ENCODE measurements around the gene RGS8.

Gene RGS8

DNA sequence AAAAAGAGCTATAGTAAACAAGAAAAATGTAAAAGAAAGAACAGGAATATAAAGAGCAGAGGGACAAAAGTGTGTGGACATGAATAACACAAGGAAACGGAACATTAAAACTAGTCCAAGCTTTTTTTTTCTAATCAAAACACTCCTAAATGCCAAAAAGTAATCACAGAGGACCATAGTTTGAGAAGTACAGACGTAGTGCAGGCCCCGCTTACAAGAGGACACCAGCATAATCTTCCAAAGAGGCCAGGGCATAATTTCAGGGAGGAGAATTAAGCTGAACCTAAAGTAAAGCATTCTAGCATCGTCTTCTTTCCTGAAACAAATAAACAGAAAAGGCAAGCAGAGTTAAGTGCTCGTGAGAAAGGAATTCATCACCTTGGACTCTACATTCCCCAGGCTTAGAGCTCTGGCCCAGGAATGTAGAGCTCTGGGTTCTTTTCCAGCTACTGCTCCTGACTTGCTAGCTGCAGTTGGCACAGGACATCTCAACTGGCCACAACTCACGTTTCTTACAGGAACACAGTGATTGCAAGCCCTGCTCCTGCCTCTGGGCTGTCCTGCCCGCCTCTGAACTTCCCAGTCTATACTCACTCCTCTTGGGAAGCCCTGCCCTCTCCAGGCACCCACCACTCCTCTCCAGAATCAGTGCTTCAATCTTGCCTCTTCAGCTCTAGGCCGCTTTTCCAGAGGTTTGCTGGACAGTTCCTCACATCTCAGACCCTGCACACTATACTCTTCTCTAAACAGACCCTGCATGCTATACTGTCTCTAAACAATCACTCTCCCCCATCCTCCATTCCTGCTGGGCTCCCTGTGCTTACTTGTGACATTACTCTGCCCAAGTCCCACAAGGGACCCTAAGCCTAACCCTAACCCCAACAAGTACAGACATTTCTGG lies 9.8 kb downstream of the RGS8 start:
- Histone ChIP-seq H3K9ac (ENCODE audit: low read depth in 1 of 2, low read length in 2 of 2) (no peak overlapping the region), H3K36me3 (ENCODE audit: control insufficient read depth in 1 of 2, insufficient read depth in 2 of 2, low read length in 2 of 2) (no peaks in the 10 kb centered on the region), H3K9me3 (ENCODE audit: control insufficient read depth in 1 of 2, low read length in 2 of 2) (no peaks in the 10 kb centered on the region), H3K27me3 (ENCODE audit: control insufficient read depth in 1 of 2, insufficient read depth in 2 of 2, low read length in 2 of 2) (peaks cover 0 to 7% of the 10 kb centered on the region in 2 donors), H3K4me3 (ENCODE audit: low read depth in 1 of 2, low read length in 2 of 2) (no peak overlapping the region), H3K4me1 (ENCODE audit: control insufficient read depth in 1 of 2, insufficient read depth in 2 of 2, low read length in 2 of 2) (no peaks in the 10 kb centered on the region), H3K27ac (ENCODE audit: low read depth, low read length) (no peak overlapping the region)

DNA sequence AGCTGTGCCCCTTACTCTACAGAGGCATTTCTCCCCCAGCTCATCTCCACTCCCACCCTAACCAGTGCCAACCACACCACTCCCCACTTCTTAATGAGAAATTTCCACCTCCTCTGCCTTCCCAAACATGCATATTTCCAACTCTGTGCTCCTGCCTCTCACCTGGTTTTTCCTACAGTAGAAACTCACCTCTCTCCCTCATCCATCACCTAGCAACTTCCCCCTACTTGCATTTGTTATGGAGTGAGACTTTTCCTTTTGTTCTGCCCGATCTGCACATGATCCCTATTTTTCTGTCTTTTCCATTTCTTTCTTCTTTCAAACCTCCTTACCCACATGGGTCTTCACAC lies 11.9 kb downstream of the RGS8 start:
- Histone ChIP-seq H3K9ac (ENCODE audit: low read depth in 1 of 2, low read length in 2 of 2) (no peak overlapping the region), H3K27me3 (ENCODE audit: control insufficient read depth in 1 of 2, insufficient read depth in 2 of 2, low read length in 2 of 2) (peaks cover 0 to 7% of the 10 kb centered on the region in 2 donors), H3K4me3 (ENCODE audit: low read depth in 1 of 2, low read length in 2 of 2) (no peak overlapping the region), H3K36me3 (ENCODE audit: control insufficient read depth in 1 of 2, insufficient read depth in 2 of 2, low read length in 2 of 2) (no peaks in the 10 kb centered on the region), H3K27ac (ENCODE audit: low read depth, low read length) (no peak overlapping the region), H3K9me3 (ENCODE audit: control insufficient read depth in 1 of 2, low read length in 2 of 2) (no peaks in the 10 kb centered on the region), H3K4me1 (ENCODE audit: control insufficient read depth in 1 of 2, insufficient read depth in 2 of 2, low read length in 2 of 2) (no peaks in the 10 kb centered on the region)

DNA sequence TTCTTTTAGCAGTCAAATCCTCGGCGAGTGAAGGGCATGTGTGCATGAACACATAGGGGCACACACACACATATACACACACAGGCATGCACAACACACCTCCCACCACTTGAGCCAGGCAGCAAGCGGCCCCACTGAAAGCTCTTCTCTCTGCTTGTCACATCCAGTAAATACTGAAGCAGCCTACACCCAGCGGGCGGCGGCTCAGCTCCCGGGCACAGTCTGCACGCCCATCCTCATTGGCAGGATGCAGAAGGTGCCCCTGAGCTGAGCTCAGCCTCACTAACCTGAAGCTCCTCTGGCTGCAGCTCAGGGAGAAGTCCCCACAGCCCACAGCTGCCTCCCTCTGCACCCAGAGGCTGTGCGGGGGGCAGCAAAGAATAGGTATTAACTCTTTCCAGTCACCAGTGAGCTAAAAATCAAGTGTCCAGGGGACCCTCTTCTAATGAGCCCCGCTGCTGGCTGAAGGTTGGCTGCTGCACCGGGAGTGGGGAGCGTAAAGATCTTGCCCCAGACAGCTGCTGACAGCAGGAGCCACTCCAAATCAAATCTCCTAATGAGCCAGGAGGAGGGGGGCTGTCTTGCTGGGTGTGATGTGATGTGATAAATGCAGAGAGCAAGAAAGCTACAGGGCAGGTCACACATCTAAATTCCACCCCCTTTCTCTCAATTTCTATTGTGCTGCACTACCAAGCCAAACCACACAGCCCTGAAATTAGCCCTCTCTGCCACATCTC lies 12.5 kb downstream of the RGS8 start:
- Histone ChIP-seq H3K9me3 (ENCODE audit: control insufficient read depth in 1 of 2, low read length in 2 of 2) (no peaks in the 10 kb centered on the region), H3K36me3 (ENCODE audit: control insufficient read depth in 1 of 2, insufficient read depth in 2 of 2, low read length in 2 of 2) (no peaks in the 10 kb centered on the region), H3K4me1 (ENCODE audit: control insufficient read depth in 1 of 2, insufficient read depth in 2 of 2, low read length in 2 of 2) (no peaks in the 10 kb centered on the region), H3K9ac (ENCODE audit: low read depth in 1 of 2, low read length in 2 of 2) (no peak overlapping the region), H3K4me3 (ENCODE audit: low read depth in 1 of 2, low read length in 2 of 2) (no peak overlapping the region), H3K27me3 (ENCODE audit: control insufficient read depth in 1 of 2, insufficient read depth in 2 of 2, low read length in 2 of 2) (peaks cover 0 to 7% of the 10 kb centered on the region in 2 donors), H3K27ac (ENCODE audit: low read depth, low read length) (no peak overlapping the region)

DNA sequence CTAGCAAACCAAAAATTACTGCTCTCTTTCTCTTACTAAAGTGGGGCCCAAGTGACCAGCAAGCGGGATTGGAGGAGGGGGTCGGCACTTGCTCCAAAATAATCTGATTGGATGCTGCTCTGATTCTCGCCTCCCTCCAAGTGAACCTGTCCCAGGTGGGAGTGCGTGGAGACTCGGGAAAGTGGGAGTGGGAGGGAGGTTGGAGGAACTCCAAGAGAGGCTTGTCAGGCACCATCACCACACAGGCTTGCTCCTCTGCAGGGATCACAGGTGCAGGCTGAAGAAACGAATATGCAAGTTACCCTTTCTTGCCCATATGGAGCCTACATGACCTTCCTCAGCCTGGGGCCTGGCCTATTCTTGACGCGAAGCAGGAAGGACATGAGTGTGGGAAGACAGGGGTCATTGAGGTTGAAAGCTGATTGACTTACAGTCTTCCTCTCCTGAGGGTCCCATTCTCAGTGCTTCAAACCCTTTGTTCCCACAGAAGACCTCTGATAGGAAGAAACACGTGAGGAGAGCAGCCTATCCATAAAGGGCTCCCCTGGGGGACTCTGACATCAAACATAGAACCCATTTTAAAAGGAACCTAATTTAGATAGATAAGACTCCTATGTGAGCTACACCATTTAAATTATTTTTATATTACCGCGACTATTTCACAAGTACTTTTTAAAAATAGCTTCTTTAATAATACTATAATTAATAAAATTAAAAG lies 14.2 kb downstream of the RGS8 start:
- no peaks in the 10 kb centered on the region for H3K36me3 ChIP-seq (ENCODE audit: control insufficient read depth in 1 of 2, insufficient read depth in 2 of 2, low read length in 2 of 2)
- H3K4me1 ChIP-seq (ENCODE audit: control insufficient read depth in 1 of 2, insufficient read depth in 2 of 2, low read length in 2 of 2) = no peaks in the 10 kb centered on the region
- peaks cover 0 to 7% of the 10 kb centered on the region in 2 donors for H3K27me3 ChIP-seq (ENCODE audit: control insufficient read depth in 1 of 2, insufficient read depth in 2 of 2, low read length in 2 of 2)
- no peak overlapping the region for H3K4me3 ChIP-seq (ENCODE audit: low read depth in 1 of 2, low read length in 2 of 2)
- no peaks in the 10 kb centered on the region for H3K9me3 ChIP-seq (ENCODE audit: control insufficient read depth in 1 of 2, low read length in 2 of 2)
- no peak overlapping the region for H3K9ac ChIP-seq (ENCODE audit: low read depth in 1 of 2, low read length in 2 of 2)
- H3K27ac ChIP-seq (ENCODE audit: low read depth, low read length) = no peak overlapping the region

DNA sequence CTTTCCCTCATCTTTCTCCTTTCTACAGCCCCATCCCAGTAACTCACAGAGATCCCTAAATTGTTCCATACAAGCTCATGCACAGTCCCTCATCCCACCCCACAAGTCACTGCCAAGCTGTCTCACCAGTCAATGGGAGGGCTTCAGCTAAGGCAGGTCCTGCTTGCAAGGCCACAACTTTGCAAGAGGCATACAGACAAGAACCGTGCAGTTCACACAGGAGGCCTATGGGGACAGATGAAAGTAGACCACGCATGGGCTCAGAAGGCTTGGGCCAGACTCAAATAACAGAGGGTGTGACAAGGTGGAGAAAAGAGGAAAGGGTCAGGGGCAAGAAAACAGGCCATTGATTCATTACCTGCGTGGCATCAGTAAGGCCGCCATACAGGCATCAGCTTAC lies 15.1 kb downstream of the RGS8 start:
- Histone ChIP-seq H3K4me1 (ENCODE audit: control insufficient read depth in 1 of 2, insufficient read depth in 2 of 2, low read length in 2 of 2) (no peaks in the 10 kb centered on the region), H3K27me3 (ENCODE audit: control insufficient read depth in 1 of 2, insufficient read depth in 2 of 2, low read length in 2 of 2) (peaks cover 0 to 7% of the 10 kb centered on the region in 2 donors), H3K27ac (ENCODE audit: low read depth, low read length) (no peak overlapping the region), H3K4me3 (ENCODE audit: low read depth in 1 of 2, low read length in 2 of 2) (no peak overlapping the region), H3K9me3 (ENCODE audit: control insufficient read depth in 1 of 2, low read length in 2 of 2) (no peaks in the 10 kb centered on the region), H3K9ac (ENCODE audit: low read depth in 1 of 2, low read length in 2 of 2) (no peak overlapping the region), H3K36me3 (ENCODE audit: control insufficient read depth in 1 of 2, insufficient read depth in 2 of 2, low read length in 2 of 2) (no peaks in the 10 kb centered on the region)

DNA sequence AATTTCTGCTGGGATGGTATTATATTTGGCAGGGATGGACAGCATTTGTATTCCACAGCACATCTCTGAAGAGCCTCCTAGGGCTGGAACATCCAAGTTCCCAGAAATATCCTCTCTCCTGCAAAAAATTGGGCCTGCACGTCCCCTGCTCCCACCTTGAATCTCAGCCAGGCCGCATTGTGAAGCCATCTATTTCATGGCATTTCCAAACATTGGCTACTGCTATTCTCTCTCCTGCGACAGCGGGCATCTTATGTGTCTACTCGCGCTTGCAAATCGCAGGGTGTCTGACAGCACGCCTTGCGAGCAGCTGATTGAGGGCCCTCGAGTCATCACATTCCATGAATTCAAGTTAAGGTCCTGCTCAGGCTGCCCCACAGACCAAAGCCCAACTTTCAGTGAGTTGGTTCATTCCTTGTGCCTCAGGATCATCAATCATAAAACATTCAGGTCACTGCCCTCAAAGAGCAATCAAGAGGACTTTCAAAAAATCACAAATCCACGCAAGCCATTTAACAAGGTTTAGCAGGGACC lies 15.8 kb downstream of the RGS8 start:
- H3K27me3 ChIP-seq (ENCODE audit: control insufficient read depth in 1 of 2, insufficient read depth in 2 of 2, low read length in 2 of 2) = peaks cover 0 to 7% of the 10 kb centered on the region in 2 donors
- no peaks in the 10 kb centered on the region for H3K4me1 ChIP-seq (ENCODE audit: control insufficient read depth in 1 of 2, insufficient read depth in 2 of 2, low read length in 2 of 2)
- H3K9me3 ChIP-seq (ENCODE audit: control insufficient read depth in 1 of 2, low read length in 2 of 2) = no peaks in the 10 kb centered on the region
- H3K4me3 ChIP-seq (ENCODE audit: low read depth in 1 of 2, low read length in 2 of 2) = no peak overlapping the region
- no peak overlapping the region for H3K27ac ChIP-seq (ENCODE audit: low read depth, low read length)
- H3K9ac ChIP-seq (ENCODE audit: low read depth in 1 of 2, low read length in 2 of 2) = no peak overlapping the region
- H3K36me3 ChIP-seq (ENCODE audit: control insufficient read depth in 1 of 2, insufficient read depth in 2 of 2, low read length in 2 of 2) = no peaks in the 10 kb centered on the region

DNA sequence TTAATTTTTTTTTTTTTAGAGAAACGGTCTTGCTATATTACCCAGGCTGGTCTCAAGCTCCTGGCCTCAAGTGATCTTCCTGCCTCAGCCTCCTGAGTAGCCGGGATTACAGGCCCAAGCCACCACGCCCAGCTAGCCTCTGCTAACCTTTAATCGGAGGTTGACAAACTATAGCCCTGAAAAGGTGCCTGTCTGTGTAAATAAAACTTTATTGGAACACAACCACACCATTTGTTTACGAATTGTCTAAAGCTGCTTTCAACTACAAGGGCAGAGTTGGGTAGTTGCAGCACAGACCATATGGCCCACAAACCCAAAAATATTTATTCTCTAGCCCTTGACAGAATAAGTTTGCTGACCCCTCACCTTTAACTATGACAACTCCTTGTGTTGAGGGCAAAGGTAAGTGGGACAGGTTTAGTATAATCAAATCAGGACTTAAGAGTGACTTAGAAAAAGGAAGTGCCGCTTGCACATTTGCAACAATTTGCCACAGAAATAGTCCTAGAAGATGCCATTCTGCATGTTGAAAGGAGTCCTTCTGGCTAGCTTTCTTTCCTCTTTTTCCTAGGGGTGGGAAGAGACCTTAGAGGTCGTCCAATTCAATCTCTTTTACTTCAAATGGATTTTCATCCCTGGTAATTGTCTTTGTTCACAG lies 16.4 kb downstream of the RGS8 start:
- Histone ChIP-seq H3K27ac (ENCODE audit: low read depth, low read length) (no peak overlapping the region), H3K4me3 (ENCODE audit: low read depth in 1 of 2, low read length in 2 of 2) (no peak overlapping the region), H3K4me1 (ENCODE audit: control insufficient read depth in 1 of 2, insufficient read depth in 2 of 2, low read length in 2 of 2) (no peaks in the 10 kb centered on the region), H3K9ac (ENCODE audit: low read depth in 1 of 2, low read length in 2 of 2) (no peak overlapping the region), H3K9me3 (ENCODE audit: control insufficient read depth in 1 of 2, low read length in 2 of 2) (no peaks in the 10 kb centered on the region), H3K36me3 (ENCODE audit: control insufficient read depth in 1 of 2, insufficient read depth in 2 of 2, low read length in 2 of 2) (no peaks in the 10 kb centered on the region), H3K27me3 (ENCODE audit: control insufficient read depth in 1 of 2, insufficient read depth in 2 of 2, low read length in 2 of 2) (peaks cover 0 to 7% of the 10 kb centered on the region in 2 donors)

DNA sequence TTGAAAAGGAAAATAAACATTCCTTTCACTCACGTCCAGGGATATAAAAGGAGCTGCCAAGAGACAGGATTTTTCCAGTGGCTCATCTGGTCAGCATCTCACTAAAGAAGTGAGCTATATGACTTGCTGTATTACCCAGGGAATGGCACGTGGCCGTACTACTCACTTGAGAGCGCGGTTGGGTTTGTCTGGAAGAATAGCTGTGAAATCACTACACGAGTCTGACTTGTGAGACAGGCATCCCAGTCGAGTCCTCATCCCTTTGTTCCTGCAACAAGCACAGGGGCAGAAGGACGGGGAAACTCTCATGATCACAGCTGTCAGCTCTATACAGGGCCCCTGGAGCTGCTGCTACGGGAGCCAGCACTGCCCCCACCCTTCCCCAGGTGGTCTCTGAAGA lies 17.7 kb downstream of the RGS8 start:
- Histone ChIP-seq H3K9me3 (ENCODE audit: control insufficient read depth in 1 of 2, low read length in 2 of 2) (no peaks in the 10 kb centered on the region), H3K27ac (ENCODE audit: low read depth, low read length) (no peak overlapping the region), H3K4me3 (ENCODE audit: low read depth in 1 of 2, low read length in 2 of 2) (no peak overlapping the region), H3K4me1 (ENCODE audit: control insufficient read depth in 1 of 2, insufficient read depth in 2 of 2, low read length in 2 of 2) (no peaks in the 10 kb centered on the region), H3K27me3 (ENCODE audit: control insufficient read depth in 1 of 2, insufficient read depth in 2 of 2, low read length in 2 of 2) (peaks cover 0 to 2% of the 10 kb centered on the region in 2 donors), H3K9ac (ENCODE audit: low read depth in 1 of 2, low read length in 2 of 2) (no peak overlapping the region), H3K36me3 (ENCODE audit: control insufficient read depth in 1 of 2, insufficient read depth in 2 of 2, low read length in 2 of 2) (no peaks in the 10 kb centered on the region)

DNA sequence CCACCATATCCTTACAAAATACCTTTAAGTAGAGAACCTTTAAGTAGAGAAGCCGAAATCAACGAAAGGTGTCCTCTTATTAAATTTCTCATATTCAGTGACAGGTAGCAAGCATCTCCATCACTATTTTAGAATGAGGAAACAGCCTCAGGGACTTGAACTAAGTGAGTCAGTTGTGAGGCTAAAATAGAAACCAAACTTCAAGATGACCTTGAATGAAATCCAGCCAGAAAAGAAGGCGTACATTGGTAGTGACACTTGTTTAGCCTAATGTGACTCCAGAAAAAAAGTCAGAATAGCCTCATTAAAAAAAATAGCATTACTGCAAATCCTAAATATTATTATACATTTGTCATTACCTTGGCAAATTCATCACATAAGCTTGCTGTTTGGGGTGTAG lies 20.1 kb downstream of the RGS8 start:
- no peaks in the 10 kb centered on the region for H3K36me3 ChIP-seq (ENCODE audit: control insufficient read depth in 1 of 2, insufficient read depth in 2 of 2, low read length in 2 of 2)
- H3K4me3 ChIP-seq (ENCODE audit: low read depth in 1 of 2, low read length in 2 of 2) = no peak overlapping the region
- H3K9ac ChIP-seq (ENCODE audit: low read depth in 1 of 2, low read length in 2 of 2) = no peak overlapping the region
- no peaks in the 10 kb centered on the region for H3K27me3 ChIP-seq (ENCODE audit: control insufficient read depth in 1 of 2, insufficient read depth in 2 of 2, low read length in 2 of 2)
- H3K4me1 ChIP-seq (ENCODE audit: control insufficient read depth in 1 of 2, insufficient read depth in 2 of 2, low read length in 2 of 2) = no peaks in the 10 kb centered on the region
- H3K9me3 ChIP-seq (ENCODE audit: control insufficient read depth in 1 of 2, low read length in 2 of 2) = no peaks in the 10 kb centered on the region
- no peak overlapping the region for H3K27ac ChIP-seq (ENCODE audit: low read depth, low read length)
